SJSA1 (cell line): ENCODE data around the gene NUDT8. TPM values are rescaled to one million over a fixed set of nuclear protein-coding genes. Genes with fewer than 3 reads are reported as not detected.

ENCODE experiments used
- DNase-seq, 2 experiments: peaks; one replicate each; pipeline ENCODE4 v3.0.0-alpha.2; 2015 to 2020; ENCODE audit warnings: low spot score in 2 of 2, low read depth in 1 of 2
- H3K27ac ChIP-seq: fragments of 250-450 bp; sonication (Bioruptor Pico); 2 replicates; pipeline ENCODE4 v1.5.1; 2020; ENCODE audit warnings: mild to moderate bottlenecking, moderate library complexity
- H3K27me3 ChIP-seq: fragments of 250-450 bp; sonication (Bioruptor Pico); replicated peaks from 2 replicates; pipeline ENCODE4 v1.5.1; 2020; ENCODE audit warnings: mild to moderate bottlenecking, moderate library complexity
- H3K36me3 ChIP-seq: fragments of 250-450 bp; sonication (Bioruptor Pico); 2 replicates; pipeline ENCODE4 v1.5.1; 2020; ENCODE audit warnings: mild to moderate bottlenecking
- H3K4me1 ChIP-seq: fragments of 250-450 bp; sonication (Bioruptor Pico); replicated peaks from 2 replicates; pipeline ENCODE4 v1.6.1; 2021; ENCODE audit warnings: mild to moderate bottlenecking
- H3K4me3 ChIP-seq: fragments of 250-450 bp; sonication (Bioruptor Pico); 2 replicates; pipeline ENCODE4 v1.5.1; 2020; ENCODE audit warnings: mild to moderate bottlenecking
- H3K9me3 ChIP-seq: fragments of 250-450 bp; sonication (Bioruptor Pico); replicated peaks from 2 replicates; pipeline ENCODE4 v1.5.1; 2020; ENCODE audit warnings: mild to moderate bottlenecking
- total RNA-seq: library from RNA; depleted of rRNA; stranded (reverse); fragments of >200 nt; shearing (Covaris generic); gene quantifications from 2 replicates; pipeline ENCODE4 v1.2.3, GENCODE V29; 2014; rRNA removed

The NUDT8 gene
- total RNA-seq, 1 experiment from 2014 or later: 7.4 TPM

- Histone ChIP-seq H3K4me1 (peaks cover 20% of the 10 kb centered on the region), H3K9me3 (no peaks in the 10 kb centered on the region), H3K4me3 (no peak overlapping the region), H3K27me3 (0 out of 2 replicates have a peak, but pooled peaks cover 4% of the 10 kb centered on the region), H3K27ac (no peak overlapping the region), H3K36me3 (peaks cover 59% of the 10 kb centered on the region)
- DNase-seq: no peak
Measured at GRCh38 chr11:67585911-67586310, 43.8 kb downstream of the NUDT8 start.

DNA sequence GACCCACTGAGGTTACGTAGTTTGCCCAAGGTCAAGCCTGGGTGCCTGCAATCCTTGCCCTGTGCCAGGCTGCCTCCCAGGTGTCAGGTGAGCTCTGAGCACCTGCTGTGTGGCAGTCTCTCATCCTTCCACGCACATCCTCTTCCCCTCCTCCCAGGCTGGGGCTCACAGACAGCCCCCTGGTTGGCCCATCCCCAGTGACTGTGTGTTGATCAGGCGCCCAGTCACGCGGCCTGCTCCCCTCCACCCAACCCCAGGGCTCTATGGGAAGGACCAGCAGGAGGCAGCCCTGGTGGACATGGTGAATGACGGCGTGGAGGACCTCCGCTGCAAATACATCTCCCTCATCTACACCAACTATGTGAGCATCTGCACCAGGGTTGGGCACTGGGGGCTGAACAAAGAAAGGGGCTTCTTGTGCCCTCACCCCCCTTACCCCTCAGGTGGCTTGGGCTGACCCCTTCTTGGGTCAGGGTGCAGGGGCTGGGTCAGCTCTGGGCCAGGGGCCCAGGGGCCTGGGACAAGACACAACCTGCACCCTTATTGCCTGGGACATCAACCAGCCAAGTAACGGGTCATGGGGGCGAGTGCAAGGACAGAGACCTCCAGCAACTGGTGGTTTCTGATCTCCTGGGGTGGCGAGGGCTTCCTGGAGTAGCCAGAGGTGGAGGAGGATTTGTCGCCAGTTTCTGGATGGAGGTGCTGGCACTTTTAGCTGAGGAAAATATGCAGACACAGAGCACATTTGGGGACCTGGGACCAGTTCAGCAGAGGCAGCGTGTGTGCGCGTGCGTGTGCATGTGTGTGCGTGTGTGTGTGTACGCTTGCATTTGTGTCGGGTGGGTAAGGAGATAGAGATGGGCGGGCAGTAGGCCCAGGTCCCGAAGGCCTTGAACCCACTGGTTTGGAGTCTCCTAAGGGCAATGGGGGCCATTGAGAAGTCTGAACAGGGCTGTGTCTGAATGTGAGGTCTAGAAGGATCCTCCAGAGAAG is 44.6 kb downstream of the NUDT8 start:
- Histone ChIP-seq H3K27me3 (0 out of 2 replicates have a peak, but pooled peaks cover 4% of the 10 kb centered on the region), H3K9me3 (no peaks in the 10 kb centered on the region), H3K36me3 (peaks cover 59% of the 10 kb centered on the region), H3K4me3 (peak overlapping the region; percentile 69), H3K4me1 (peaks cover 20% of the 10 kb centered on the region), H3K27ac (no peak overlapping the region)
- no peak for DNase-seq

- Histone ChIP-seq H3K4me1 (peaks cover 21% of the 10 kb centered on the region), H3K4me3 (peak overlapping the region; percentile 69), H3K27me3 (0 out of 2 replicates have a peak, but pooled peaks cover 4% of the 10 kb centered on the region), H3K9me3 (no peaks in the 10 kb centered on the region), H3K27ac (peak overlapping the region; percentile 78), H3K36me3 (peaks cover 54% of the 10 kb centered on the region)
- peak; percentile 64 to 81 for DNase-seq
Measured at GRCh38 chr11:67584205-67584880, 45.4 kb downstream of the NUDT8 start.

- Histone ChIP-seq H3K27me3 (0 out of 2 replicates have a peak, but pooled peaks cover 8% of the 10 kb centered on the region), H3K36me3 (peaks cover 46% of the 10 kb centered on the region), H3K27ac (peak within 1 kb of the TSS; percentile 78), H3K4me3 (peak within 1 kb of the TSS; percentile 69), H3K4me1 (peaks cover 24% of the 10 kb centered on the region), H3K9me3 (no peaks in the 10 kb centered on the region)
- peak; percentile 99 to 100 for DNase-seq
Measured at GRCh38 chr11:67583247-67584204, 46.2 kb downstream of the NUDT8 start, which contains the start of gene GSTP1. TSS of gene GSTP1 (plus strand) at chr11:67583812. CDS start at chr11:67583844, 32 bp downstream.

DNA sequence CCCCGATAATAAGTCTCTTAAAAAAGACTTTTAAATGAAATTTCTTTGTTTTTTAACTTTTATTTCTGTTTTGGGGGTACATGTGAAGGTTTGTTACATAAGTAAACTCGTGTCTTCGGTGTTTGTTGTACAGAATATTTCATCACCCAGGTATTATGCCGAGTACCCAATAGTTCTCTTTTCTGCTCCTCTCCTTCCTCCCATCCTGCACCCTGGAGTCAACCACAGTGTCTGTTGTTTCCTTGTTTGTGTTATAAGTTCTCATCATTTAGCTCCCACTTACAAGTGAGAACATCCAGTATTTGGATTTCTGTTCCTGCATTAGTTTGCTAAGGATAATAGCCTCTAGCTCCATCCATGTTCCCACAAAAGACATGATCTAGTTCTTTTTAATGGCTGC is 47.7 kb downstream of the NUDT8 start:
- no peak for DNase-seq
- Histone ChIP-seq H3K27ac (no peak overlapping the region), H3K27me3 (peaks cover 8% of the 10 kb centered on the region; the same call in 1 of the 2 replicates), H3K9me3 (no peaks in the 10 kb centered on the region), H3K36me3 (peaks cover 31% of the 10 kb centered on the region), H3K4me3 (no peak overlapping the region), H3K4me1 (peaks cover 24% of the 10 kb centered on the region)

DNA sequence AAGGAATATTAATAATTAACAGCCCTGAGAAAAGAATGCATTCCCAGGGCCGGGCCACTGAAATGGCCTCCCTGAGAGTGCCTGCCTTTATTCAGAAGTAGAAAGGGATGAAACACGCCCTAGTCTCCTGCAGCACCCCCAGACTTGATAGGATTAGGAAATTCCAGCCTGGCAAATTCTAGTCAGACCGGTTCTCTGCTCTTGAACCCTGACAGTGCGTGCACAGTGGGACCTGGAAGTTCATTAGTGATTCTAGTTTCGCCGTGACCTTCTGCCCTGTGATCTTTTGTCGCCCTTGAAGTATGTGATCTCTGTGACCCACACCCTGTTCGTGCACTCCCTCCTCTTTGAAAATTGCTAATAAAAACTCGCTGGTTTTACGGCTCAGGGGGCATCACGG is 48.3 kb downstream of the NUDT8 start:
- Histone ChIP-seq H3K9me3 (no peaks in the 10 kb centered on the region), H3K27ac (no peak overlapping the region), H3K4me1 (peaks cover 24% of the 10 kb centered on the region), H3K27me3 (peaks cover 8% of the 10 kb centered on the region; the same call in 1 of the 2 replicates), H3K36me3 (peaks cover 25% of the 10 kb centered on the region), H3K4me3 (no peak overlapping the region)
- DNase-seq: no peak

DNA sequence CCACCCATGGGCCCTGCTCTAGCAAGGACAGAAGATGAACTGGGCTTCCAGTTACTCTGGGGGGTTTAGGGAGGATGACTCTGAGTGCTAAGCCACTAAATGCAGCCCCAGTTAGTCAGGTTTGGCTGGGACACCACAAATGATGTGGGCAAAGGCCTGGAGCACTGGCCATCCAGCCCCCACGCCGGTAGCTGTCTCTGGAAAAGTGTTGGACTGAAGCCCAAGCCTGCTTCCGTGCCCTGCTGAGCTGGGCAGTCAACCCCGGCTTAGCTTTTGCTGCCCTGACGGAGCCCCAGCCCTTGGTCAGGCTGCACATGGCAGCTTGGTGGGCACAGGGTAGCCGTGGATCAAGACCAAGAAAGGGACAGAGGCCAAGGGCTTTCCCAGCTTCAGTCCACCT is 51.8 kb downstream of the NUDT8 start:
- Histone ChIP-seq H3K36me3 (no peaks in the 10 kb centered on the region), H3K27me3 (peaks cover 10% of the 10 kb centered on the region; the same call in 1 of the 2 replicates), H3K4me1 (peaks cover 10% of the 10 kb centered on the region), H3K27ac (no peak overlapping the region), H3K9me3 (no peaks in the 10 kb centered on the region), H3K4me3 (no peak overlapping the region)
- DNase-seq: no peak

Other genes with a start within 250 kb of the NUDT8 start
- gene RAD9A, start 238.0 kb downstream of the NUDT8 start, total RNA-seq: 13.8 and 25.1 TPM in 2 replicates
- 668 and 731 TPM in 2 replicates for gene PPP1CA, start 228.1 kb downstream of the NUDT8 start, total RNA-seq
- not detected in 2 replicates for gene TBC1D10C, start 225.9 kb downstream of the NUDT8 start, total RNA-seq
- gene CARNS1, start 214.3 kb downstream of the NUDT8 start, total RNA-seq: not detected in 2 replicates
- 166 and 177 TPM in 2 replicates for gene RPS6KB2, start 201.4 kb downstream of the NUDT8 start, total RNA-seq
- gene PTPRCAP, start 192.3 kb downstream of the NUDT8 start, total RNA-seq: 0.37 TPM in 1 of 2 replicates, not detected in the other
- 123 and 181 TPM in 2 replicates for gene CORO1B, start 186.5 kb downstream of the NUDT8 start, total RNA-seq
- not detected in 2 replicates for gene GPR152, start 177.2 kb downstream of the NUDT8 start, total RNA-seq
- not detected in 2 replicates for gene CABP4, start 174.6 kb downstream of the NUDT8 start, total RNA-seq
- gene TMEM134, start 160.7 kb downstream of the NUDT8 start, total RNA-seq: 61.1 and 105 TPM in 2 replicates
- 184 and 185 TPM in 2 replicates for gene AIP, start 146.9 kb downstream of the NUDT8 start, total RNA-seq
- 11.5 and 18.7 TPM in 2 replicates for gene PITPNM1, start 124.6 kb downstream of the NUDT8 start, total RNA-seq
- 61.9 and 82.4 TPM in 2 replicates for gene CDK2AP2, start 121.8 kb downstream of the NUDT8 start, total RNA-seq
- not detected in 2 replicates for gene CABP2, start 106.5 kb downstream of the NUDT8 start, total RNA-seq
- 2,425 and 2,720 TPM in 2 replicates for gene GSTP1, start 46.1 kb downstream of the NUDT8 start, total RNA-seq
- 308 and 343 TPM in 2 replicates for gene NDUFV1, start 23.0 kb downstream of the NUDT8 start, total RNA-seq
- not detected in 2 replicates for gene TBX10, start 9.8 kb upstream of the NUDT8 start, total RNA-seq
- not detected in 2 replicates for gene ACY3, start 20.8 kb upstream of the NUDT8 start, total RNA-seq
- gene ALDH3B2, start 44.7 kb upstream of the NUDT8 start, total RNA-seq: not detected in 2 replicates